Neural progenitor cell (in vitro differentiated cells): ENCODE measurements around the gene CSGALNACT2.

ENCODE experiments used
- CTCF ChIP-seq: fragments of 200-600 bp; sonication (generic); IDR thresholded peaks from 2 replicates; pipeline ENCODE4 v1.5.1; 2017; ENCODE audit warnings: antibody characterized with exemption, mild to moderate bottlenecking
- EZH2phosphoT487 ChIP-seq: fragments of 200-600 bp; sonication (generic); IDR thresholded peaks from 2 replicates; pipeline ENCODE4 v1.6.1; 2017; ENCODE audit warnings: antibody characterized with exemption

GRCh38 chr10:43196981-43197833 lies 59.0 kb downstream of the CSGALNACT2 start:
- TF ChIP-seq CTCF (peak; percentile 15), EZH2phosphoT487 (no peak)
